Brain microvascular endothelial cell (primary cell): ENCODE data around the gene TRPV2.

Experiments used
- DNase-seq: peaks from one replicate; pipeline ENCODE4 v3.0.0-alpha.2; 2020
- H3K27ac ChIP-seq: fragments of 250-450 bp; sonication (Bioruptor Pico); 2 replicates; pipeline ENCODE4 v1.5.1; 2020; ENCODE audit warnings: mild to moderate bottlenecking, moderate library complexity
- H3K27me3 ChIP-seq: fragments of 250-450 bp; sonication (Bioruptor Pico); replicated peaks from 2 replicates; pipeline ENCODE4 v1.5.1; 2020; ENCODE audit warnings: mild to moderate bottlenecking
- H3K36me3 ChIP-seq: fragments of 250-450 bp; sonication (Bioruptor Pico); replicated peaks from 2 replicates; pipeline ENCODE4 v1.5.1; 2020; ENCODE audit warnings: mild to moderate bottlenecking
- H3K4me3 ChIP-seq: 2 replicates; pipeline ENCODE4 v1.5.1; 2011; ENCODE audit warnings: low read depth, mild to moderate bottlenecking, control low read depth, low read length, moderate library complexity
- in situ Hi-C: cut with HindIII; loops from 2 replicates; pipeline ENCODE4 v1.10.0; 2017; ENCODE audit warnings: low sequenced_read_pairs, low pct_ligation_motif_present
- TF ChIP-seq, protein P1 (sequence below): IDR thresholded peaks from 2 replicates; pipeline ENCODE4 v1.5.1; 2011; ENCODE audit warnings: low read depth, mild to moderate bottlenecking, moderate library complexity, low read length, control low read depth, inconsistent platforms; ENCODE audit errors: missing control alignments

The TRPV2 gene

DNA sequence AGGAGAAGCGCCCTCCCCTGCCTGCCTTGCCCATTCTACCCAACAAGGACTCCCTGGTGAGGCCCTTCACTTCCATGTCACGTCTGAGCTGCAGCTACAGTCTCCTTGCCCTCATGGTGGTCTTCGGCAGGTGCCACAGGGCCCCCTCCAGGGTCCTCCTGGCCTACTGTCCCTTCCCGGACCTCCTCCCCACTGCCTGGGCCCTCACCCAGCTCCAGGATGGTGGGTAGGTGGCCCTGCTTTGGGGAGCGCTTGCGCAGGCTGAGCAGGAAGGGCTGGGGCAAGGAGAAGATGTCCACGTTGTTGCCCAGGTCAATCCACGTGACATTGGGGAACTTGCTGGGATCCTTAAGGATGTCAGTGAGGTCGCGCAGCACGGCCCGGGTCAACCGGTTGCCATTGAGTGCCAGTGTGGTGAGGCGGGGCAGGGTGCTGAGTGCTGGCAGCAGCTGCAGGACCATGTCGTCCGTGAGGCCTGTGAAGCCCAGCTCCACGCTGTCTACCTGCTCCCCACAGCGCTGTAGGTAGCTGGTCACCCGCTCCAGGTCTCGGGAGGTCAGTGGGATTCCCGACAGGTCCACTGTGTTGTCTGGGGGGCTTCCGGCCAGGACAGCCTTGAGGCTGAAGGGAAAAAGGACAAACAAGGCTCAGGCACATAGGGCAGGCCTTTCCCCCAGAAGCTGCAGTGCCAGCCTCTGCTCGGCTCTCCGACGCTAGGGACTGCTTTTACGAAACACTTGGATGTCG lies 28.3 kb downstream of the TRPV2 start:
- Histone ChIP-seq H3K27ac (no peak overlapping the region), H3K4me3 (no peak overlapping the region), H3K27me3 (no peaks in the 10 kb centered on the region), H3K36me3 (peaks cover 74% of the 10 kb centered on the region)
- in situ Hi-C loops, result no loop called here
- TF ChIP-seq, protein P1, sequence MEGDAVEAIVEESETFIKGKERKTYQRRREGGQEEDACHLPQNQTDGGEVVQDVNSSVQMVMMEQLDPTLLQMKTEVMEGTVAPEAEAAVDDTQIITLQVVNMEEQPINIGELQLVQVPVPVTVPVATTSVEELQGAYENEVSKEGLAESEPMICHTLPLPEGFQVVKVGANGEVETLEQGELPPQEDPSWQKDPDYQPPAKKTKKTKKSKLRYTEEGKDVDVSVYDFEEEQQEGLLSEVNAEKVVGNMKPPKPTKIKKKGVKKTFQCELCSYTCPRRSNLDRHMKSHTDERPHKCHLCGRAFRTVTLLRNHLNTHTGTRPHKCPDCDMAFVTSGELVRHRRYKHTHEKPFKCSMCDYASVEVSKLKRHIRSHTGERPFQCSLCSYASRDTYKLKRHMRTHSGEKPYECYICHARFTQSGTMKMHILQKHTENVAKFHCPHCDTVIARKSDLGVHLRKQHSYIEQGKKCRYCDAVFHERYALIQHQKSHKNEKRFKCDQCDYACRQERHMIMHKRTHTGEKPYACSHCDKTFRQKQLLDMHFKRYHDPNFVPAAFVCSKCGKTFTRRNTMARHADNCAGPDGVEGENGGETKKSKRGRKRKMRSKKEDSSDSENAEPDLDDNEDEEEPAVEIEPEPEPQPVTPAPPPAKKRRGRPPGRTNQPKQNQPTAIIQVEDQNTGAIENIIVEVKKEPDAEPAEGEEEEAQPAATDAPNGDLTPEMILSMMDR, result no peak
- no peak for DNase-seq

- no peak overlapping the region for H3K27ac ChIP-seq
- TF ChIP-seq, protein P1, result no peak
- peaks cover 74% of the 10 kb centered on the region for H3K36me3 ChIP-seq
- no peak for DNase-seq
- no peaks in the 10 kb centered on the region for H3K27me3 ChIP-seq
- in situ Hi-C loops, result no loop called here
- no peak overlapping the region for H3K4me3 ChIP-seq
Measured at GRCh38 chr17:16444258-16444886, 29.0 kb downstream of the TRPV2 start.

DNA sequence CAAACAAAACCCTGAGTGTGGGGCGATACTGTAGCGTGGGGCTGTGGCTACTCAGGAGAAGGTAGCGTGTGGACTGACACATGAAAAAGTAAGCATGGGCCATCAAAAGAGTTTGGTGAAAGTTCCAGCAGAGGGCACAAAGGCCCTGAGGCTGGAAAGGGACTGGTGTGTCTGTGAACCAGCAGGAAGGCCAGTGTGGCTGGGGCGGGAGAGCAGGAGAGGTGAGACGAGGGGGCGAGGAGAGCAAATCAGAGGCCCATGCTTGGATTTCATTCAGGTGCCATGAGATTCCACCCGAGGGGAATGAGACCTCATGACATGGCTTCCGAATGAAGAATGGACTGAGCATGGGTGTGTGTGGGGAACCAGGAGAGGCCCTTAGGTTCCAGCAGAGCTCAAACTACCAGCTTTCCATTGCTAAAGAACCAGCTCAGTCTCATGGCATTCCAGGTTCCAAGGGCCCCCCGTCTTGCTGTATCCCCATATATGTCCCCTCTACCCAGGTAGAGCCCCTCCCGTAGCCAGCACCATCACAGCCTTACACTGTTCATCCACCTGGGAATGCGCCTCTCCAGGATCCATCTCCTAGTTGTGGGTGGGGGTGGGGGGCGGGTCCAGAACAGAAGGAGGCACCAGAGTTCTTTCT lies 31.1 kb downstream of the TRPV2 start:
- Histone ChIP-seq H3K27ac (no peak overlapping the region), H3K36me3 (peaks cover 54% of the 10 kb centered on the region), H3K4me3 (no peak overlapping the region), H3K27me3 (no peaks in the 10 kb centered on the region)
- no peak for DNase-seq
- TF ChIP-seq, protein P1, result peak; percentile 22
- in situ Hi-C loops, result no loop called here

DNA sequence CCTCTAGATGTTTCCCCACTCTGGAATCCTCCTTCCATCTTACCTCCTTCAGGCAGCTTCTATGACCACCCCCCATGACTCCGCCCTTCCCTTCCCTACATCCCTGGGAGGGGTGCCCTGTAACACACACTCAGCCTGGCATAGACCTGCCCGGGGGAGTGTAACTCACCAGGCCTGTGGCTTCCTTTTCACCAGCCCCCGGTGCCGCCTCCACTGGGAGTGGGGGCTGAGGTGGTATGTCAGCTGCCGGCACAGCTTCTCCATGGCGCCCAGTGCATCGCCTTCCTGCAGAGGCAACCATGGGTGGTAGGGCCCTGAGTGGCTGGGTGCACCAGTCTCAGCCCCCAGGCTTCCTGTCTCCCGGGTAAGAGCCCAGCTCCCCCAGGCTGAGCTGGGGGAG lies 32.3 kb downstream of the TRPV2 start:
- H3K27ac ChIP-seq, result no peak overlapping the region
- DNase-seq, result no peak
- TF ChIP-seq, protein P1, result no peak
- in situ Hi-C loops, result no loop called here
- peaks cover 42% of the 10 kb centered on the region for H3K36me3 ChIP-seq
- H3K27me3 ChIP-seq, result no peaks in the 10 kb centered on the region
- H3K4me3 ChIP-seq, result no peak overlapping the region

DNA sequence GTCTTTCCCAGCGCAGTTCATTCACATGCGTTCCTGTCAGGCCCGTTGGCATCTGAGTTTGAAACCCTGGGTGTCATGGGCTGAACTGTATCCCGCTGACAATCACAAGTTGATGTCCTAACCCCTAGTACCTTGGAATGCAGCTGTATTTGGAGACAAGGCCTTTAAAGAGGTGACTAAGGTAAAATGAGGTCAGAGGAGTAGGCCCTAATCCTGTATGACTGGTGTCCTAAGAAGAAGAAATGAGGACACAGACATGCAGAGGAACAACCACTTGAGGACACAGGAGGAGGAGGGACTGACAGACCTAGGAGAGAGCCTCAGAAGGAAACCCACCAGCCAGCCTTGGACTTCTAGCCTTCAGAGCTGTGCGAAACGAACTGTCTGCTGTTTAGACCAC lies 33.1 kb downstream of the TRPV2 start:
- in situ Hi-C loops, result no loop called here
- no peaks in the 10 kb centered on the region for H3K27me3 ChIP-seq
- no peak for DNase-seq
- H3K27ac ChIP-seq, result no peak overlapping the region
- H3K36me3 ChIP-seq, result peaks cover 34% of the 10 kb centered on the region
- H3K4me3 ChIP-seq, result no peak overlapping the region
- TF ChIP-seq, protein P1, result no peak
